ENCODE results near the gene STARD13.
"Not testable (repeated sequence)": the region's sequence is repeated elsewhere in the genome, so short reads cannot be mapped to it uniquely, and the experiment has no call there.

Gene STARD13

GRCh38 chr13:33249894-33250293 is 35.7 kb downstream of the STARD13 start:
- DNase-seq = no peak

GRCh38 chr13:33249066-33249465 is 36.5 kb downstream of the STARD13 start:
- no peak for DNase-seq

- DNase-seq = no peak
Observed at GRCh38 chr13:33245505-33246158, 39.9 kb downstream of the STARD13 start.

- DNase-seq = no peak
Observed at GRCh38 chr13:33244907-33245287, 40.7 kb downstream of the STARD13 start.

GRCh38 chr13:33244210-33244906 is 41.2 kb downstream of the STARD13 start:
- DNase-seq = no peak

- DNase-seq = no peak
Observed at GRCh38 chr13:33242984-33243617, 42.5 kb downstream of the STARD13 start.

GRCh38 chr13:33242372-33242771 is 43.2 kb downstream of the STARD13 start:
- not testable (repeated sequence) for DNase-seq

GRCh38 chr13:33236021-33236420 is 49.5 kb downstream of the STARD13 start:
- DNase-seq = no peak

- DNase-seq = no peak
Observed at GRCh38 chr13:33235564-33235963, 50.0 kb downstream of the STARD13 start.

- no peak for DNase-seq
Observed at GRCh38 chr13:33235078-33235477, 50.5 kb downstream of the STARD13 start.

GRCh38 chr13:33233547-33233946 is 52.0 kb downstream of the STARD13 start:
- DNase-seq = no peak

GRCh38 chr13:33232883-33233282 is 52.7 kb downstream of the STARD13 start:
- DNase-seq = no peak

- DNase-seq = no peak
Observed at GRCh38 chr13:33231339-33231738, 54.2 kb downstream of the STARD13 start.

- DNase-seq = no peak
Observed at GRCh38 chr13:33230178-33230881, 55.2 kb downstream of the STARD13 start.

GRCh38 chr13:33229446-33230177 is 55.9 kb downstream of the STARD13 start:
- DNase-seq = no peak

GRCh38 chr13:33228648-33229445 is 56.7 kb downstream of the STARD13 start:
- DNase-seq = peak; percentile 17

GRCh38 chr13:33227927-33228647 is 57.5 kb downstream of the STARD13 start:
- DNase-seq = no peak

- no peak for DNase-seq
Observed at GRCh38 chr13:33224686-33225085, 60.9 kb downstream of the STARD13 start.

GRCh38 chr13:33224191-33224590 is 61.4 kb downstream of the STARD13 start:
- DNase-seq = no peak

GRCh38 chr13:33219926-33220325 is 65.6 kb downstream of the STARD13 start:
- no peak for DNase-seq

- no peak for DNase-seq
Observed at GRCh38 chr13:33218426-33218825, 67.1 kb downstream of the STARD13 start.
